ENCODE measurements around the gene ARGLU1. TPM values are rescaled to one million over a fixed set of nuclear protein-coding genes. Genes with fewer than 3 reads are reported as not detected.
"Not testable (repeated sequence)": the region's sequence is repeated elsewhere in the genome, so short reads cannot be mapped to it uniquely, and the experiment has no call there.

Gene ARGLU1
- total RNA-seq, 1 donor from 2014 or later = 242 TPM

DNA sequence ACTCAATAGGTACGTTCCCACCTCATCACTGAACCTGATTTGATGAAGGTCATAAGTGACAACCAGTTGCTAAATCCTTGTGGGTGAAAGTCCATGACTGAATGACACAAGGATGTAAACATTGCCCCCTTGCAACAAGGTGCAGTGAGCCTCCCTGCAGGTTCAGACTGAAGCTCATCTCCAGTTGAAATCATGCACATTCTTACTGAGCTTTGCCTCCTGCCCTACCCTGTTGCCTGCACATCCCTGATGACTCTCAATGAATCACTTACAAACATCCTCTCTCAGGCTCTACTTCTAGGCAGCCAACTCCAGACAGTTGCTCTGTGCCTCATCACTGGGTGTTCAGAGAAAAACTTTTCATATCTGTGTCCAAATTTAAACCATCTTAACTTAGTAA is 42.5 kb upstream of the ARGLU1 start:
- no peak for DNase-seq (ENCODE audit: low spot score)
- H3K4me3 Mint-ChIP-seq (ENCODE audit: unreplicated experiment) = no peak overlapping the region
- H3K36me3 Mint-ChIP-seq (ENCODE audit: low read depth, unreplicated experiment) = no peaks in the 10 kb centered on the region
- no peak for TF ChIP-seq CTCF (IDR thresholded peaks at IDR 0.05; ENCODE audit: unreplicated experiment)
- no peaks in the 10 kb centered on the region for H3K9me3 Mint-ChIP-seq (ENCODE audit: unreplicated experiment)
- H3K4me1 Mint-ChIP-seq (ENCODE audit: unreplicated experiment) = no peaks in the 10 kb centered on the region
- no peak overlapping the region for H3K27ac Mint-ChIP-seq (ENCODE audit: unreplicated experiment)
- H3K27me3 Mint-ChIP-seq (ENCODE audit: unreplicated experiment) = peaks cover 1% of the 10 kb centered on the region

GRCh38 chr13:106609116-106609515 is 41.2 kb upstream of the ARGLU1 start:
- no peak overlapping the region for H3K27ac Mint-ChIP-seq (ENCODE audit: unreplicated experiment)
- no peaks in the 10 kb centered on the region for H3K36me3 Mint-ChIP-seq (ENCODE audit: low read depth, unreplicated experiment)
- DNase-seq (ENCODE audit: low spot score) = no peak
- peaks cover 1% of the 10 kb centered on the region for H3K27me3 Mint-ChIP-seq (ENCODE audit: unreplicated experiment)
- no peaks in the 10 kb centered on the region for H3K4me1 Mint-ChIP-seq (ENCODE audit: unreplicated experiment)
- TF ChIP-seq CTCF (IDR thresholded peaks at IDR 0.05; ENCODE audit: unreplicated experiment) = no peak
- H3K9me3 Mint-ChIP-seq (ENCODE audit: unreplicated experiment) = no peaks in the 10 kb centered on the region
- no peak overlapping the region for H3K4me3 Mint-ChIP-seq (ENCODE audit: unreplicated experiment)

- H3K36me3 Mint-ChIP-seq (ENCODE audit: low read depth, unreplicated experiment) = no peaks in the 10 kb centered on the region
- H3K27me3 Mint-ChIP-seq (ENCODE audit: unreplicated experiment) = peaks cover 4% of the 10 kb centered on the region
- H3K4me3 Mint-ChIP-seq (ENCODE audit: unreplicated experiment) = no peak overlapping the region
- DNase-seq (ENCODE audit: low spot score) = no peak
- H3K9me3 Mint-ChIP-seq (ENCODE audit: unreplicated experiment) = no peaks in the 10 kb centered on the region
- H3K4me1 Mint-ChIP-seq (ENCODE audit: unreplicated experiment) = no peaks in the 10 kb centered on the region
- TF ChIP-seq CTCF (IDR thresholded peaks at IDR 0.05; ENCODE audit: unreplicated experiment) = no peak
- H3K27ac Mint-ChIP-seq (ENCODE audit: unreplicated experiment) = no peak overlapping the region
These were observed 35.6 kb upstream of the ARGLU1 start for GRCh38 chr13:106603546-106603945.

DNA sequence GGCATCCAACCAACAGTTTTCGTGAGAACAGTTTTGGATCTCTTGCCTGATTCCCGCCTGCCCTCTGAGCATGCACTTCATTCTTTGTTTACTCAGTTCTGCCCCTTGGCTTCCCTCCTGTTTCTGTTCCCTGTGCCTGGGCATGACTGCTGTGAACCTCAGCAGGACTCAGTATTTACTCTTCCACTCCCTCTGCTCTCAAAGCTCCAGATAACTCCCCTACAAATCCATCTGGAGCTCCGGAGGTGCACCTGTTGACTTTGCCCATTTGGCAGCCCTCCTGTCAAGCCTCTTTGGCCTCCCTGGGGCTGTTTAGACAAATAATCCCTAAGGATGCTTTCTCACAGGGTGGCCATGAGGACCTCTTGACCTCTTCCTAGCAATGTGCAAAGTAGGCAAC is 34.2 kb upstream of the ARGLU1 start:
- TF ChIP-seq CTCF (IDR thresholded peaks at IDR 0.05; ENCODE audit: unreplicated experiment) = no peak
- H3K4me1 Mint-ChIP-seq (ENCODE audit: unreplicated experiment) = no peaks in the 10 kb centered on the region
- H3K27ac Mint-ChIP-seq (ENCODE audit: unreplicated experiment) = no peak overlapping the region
- no peak overlapping the region for H3K4me3 Mint-ChIP-seq (ENCODE audit: unreplicated experiment)
- no peaks in the 10 kb centered on the region for H3K36me3 Mint-ChIP-seq (ENCODE audit: low read depth, unreplicated experiment)
- no peak for DNase-seq (ENCODE audit: low spot score)
- peaks cover 8% of the 10 kb centered on the region for H3K27me3 Mint-ChIP-seq (ENCODE audit: unreplicated experiment)
- H3K9me3 Mint-ChIP-seq (ENCODE audit: unreplicated experiment) = no peaks in the 10 kb centered on the region

DNA sequence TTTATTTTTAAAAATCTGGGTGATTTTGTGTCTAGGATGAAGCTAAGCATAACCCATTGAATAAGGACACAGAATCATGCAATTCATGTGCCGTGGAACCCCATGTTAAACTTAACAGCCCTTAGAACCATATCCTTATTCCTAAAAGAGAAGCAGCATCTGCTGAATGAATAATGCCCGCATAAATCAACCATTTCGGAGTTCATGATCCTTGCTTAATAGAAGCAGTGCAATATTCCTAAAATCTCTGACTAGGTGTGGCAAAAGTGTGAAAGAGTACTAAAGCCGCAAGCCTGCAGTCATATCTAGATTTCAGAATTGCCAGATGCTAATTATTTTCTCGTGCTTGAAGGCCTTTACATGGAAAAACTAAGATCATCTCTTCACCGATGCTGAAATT is 33.6 kb upstream of the ARGLU1 start:
- H3K27ac Mint-ChIP-seq (ENCODE audit: unreplicated experiment) = no peak overlapping the region
- H3K9me3 Mint-ChIP-seq (ENCODE audit: unreplicated experiment) = no peaks in the 10 kb centered on the region
- H3K36me3 Mint-ChIP-seq (ENCODE audit: low read depth, unreplicated experiment) = no peaks in the 10 kb centered on the region
- TF ChIP-seq CTCF (IDR thresholded peaks at IDR 0.05; ENCODE audit: unreplicated experiment) = no peak
- H3K27me3 Mint-ChIP-seq (ENCODE audit: unreplicated experiment) = peaks cover 8% of the 10 kb centered on the region
- no peak overlapping the region for H3K4me3 Mint-ChIP-seq (ENCODE audit: unreplicated experiment)
- H3K4me1 Mint-ChIP-seq (ENCODE audit: unreplicated experiment) = no peaks in the 10 kb centered on the region
- DNase-seq (ENCODE audit: low spot score) = no peak

- H3K9me3 Mint-ChIP-seq (ENCODE audit: unreplicated experiment); H3K4me1 Mint-ChIP-seq (ENCODE audit: unreplicated experiment); H3K36me3 Mint-ChIP-seq (ENCODE audit: low read depth, unreplicated experiment); H3K4me3 Mint-ChIP-seq (ENCODE audit: unreplicated experiment); DNase-seq (ENCODE audit: low spot score); H3K27ac Mint-ChIP-seq (ENCODE audit: unreplicated experiment); H3K27me3 Mint-ChIP-seq (ENCODE audit: unreplicated experiment): not testable (repeated sequence)
These were observed 32.8 kb upstream of the ARGLU1 start for GRCh38 chr13:106600798-106601135.
